IPS-18a (cell line): ENCODE data around the gene GDAP1L1.
A peak's percentile ranks its signal among the peaks of the same experiment; 100 is the strongest.
"Not testable (repeated sequence)": the region's sequence is repeated elsewhere in the genome, so short reads cannot be mapped to it uniquely, and the experiment has no call there.

Experiments
- H3K27ac ChIP-seq: one replicate; pipeline ENCODE4 v1.5.1; 2013; ENCODE audit warnings: low read length
- H3K27me3 ChIP-seq: one replicate; pipeline ENCODE4 v1.6.1; 2013; ENCODE audit warnings: mild to moderate bottlenecking, low read length; ENCODE audit not compliant: control insufficient read depth, insufficient read depth
- H3K36me3 ChIP-seq: one replicate; pipeline ENCODE4 v1.6.1; 2013; ENCODE audit warnings: low read depth, low read length; ENCODE audit not compliant: control insufficient read depth
- H3K4me1 ChIP-seq: one replicate; pipeline ENCODE4 v1.6.1; 2013; ENCODE audit warnings: low read depth, low read length; ENCODE audit not compliant: control insufficient read depth
- H3K4me3 ChIP-seq: one replicate; pipeline ENCODE4 v1.5.1; 2013; ENCODE audit warnings: low read length
- H3K9ac ChIP-seq: one replicate; pipeline ENCODE4 v1.6.1; 2013; ENCODE audit warnings: mild to moderate bottlenecking, low read length, moderate library complexity
- H3K9me3 ChIP-seq: one replicate; pipeline ENCODE4 v1.6.1; 2013; ENCODE audit warnings: low read depth, low read length; ENCODE audit not compliant: control insufficient read depth

GDAP1L1 gene

GRCh38 chr20:44319839-44320422 is 72.8 kb downstream of the GDAP1L1 start:
- H3K4me1 ChIP-seq, result peaks cover 8% of the 10 kb centered on the region
- no peak overlapping the region for H3K4me3 ChIP-seq
- no peak overlapping the region for H3K27ac ChIP-seq
- H3K9me3 ChIP-seq, result no peaks in the 10 kb centered on the region
- no peaks in the 10 kb centered on the region for H3K36me3 ChIP-seq
- H3K9ac ChIP-seq, result no peak overlapping the region
- H3K27me3 ChIP-seq, result no peaks in the 10 kb centered on the region

DNA sequence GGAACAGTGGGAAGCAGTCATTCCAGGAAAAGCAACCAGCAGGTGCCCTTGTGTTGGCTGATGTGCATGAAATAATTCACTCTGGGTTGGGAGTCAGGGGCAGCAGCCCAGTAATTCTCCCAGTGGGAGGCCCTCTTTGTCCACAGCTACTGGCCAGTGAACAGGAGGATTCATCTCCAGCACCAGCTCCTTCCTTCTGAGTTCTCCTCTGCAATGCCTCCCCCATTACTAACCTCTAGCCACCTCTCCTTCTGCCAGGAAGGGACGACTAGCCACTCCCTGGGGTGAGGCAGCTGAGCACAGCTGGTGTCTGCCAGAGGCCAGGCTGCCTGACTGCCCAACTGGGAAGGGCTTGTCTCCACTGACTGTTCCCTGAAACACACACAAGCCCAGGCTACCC is 77.2 kb downstream of the GDAP1L1 start:
- no peak overlapping the region for H3K4me3 ChIP-seq
- H3K9me3 ChIP-seq, result no peaks in the 10 kb centered on the region
- H3K27ac ChIP-seq, result no peak overlapping the region
- no peaks in the 10 kb centered on the region for H3K27me3 ChIP-seq
- no peaks in the 10 kb centered on the region for H3K36me3 ChIP-seq
- H3K4me1 ChIP-seq, result peaks cover 8% of the 10 kb centered on the region
- no peak overlapping the region for H3K9ac ChIP-seq

DNA sequence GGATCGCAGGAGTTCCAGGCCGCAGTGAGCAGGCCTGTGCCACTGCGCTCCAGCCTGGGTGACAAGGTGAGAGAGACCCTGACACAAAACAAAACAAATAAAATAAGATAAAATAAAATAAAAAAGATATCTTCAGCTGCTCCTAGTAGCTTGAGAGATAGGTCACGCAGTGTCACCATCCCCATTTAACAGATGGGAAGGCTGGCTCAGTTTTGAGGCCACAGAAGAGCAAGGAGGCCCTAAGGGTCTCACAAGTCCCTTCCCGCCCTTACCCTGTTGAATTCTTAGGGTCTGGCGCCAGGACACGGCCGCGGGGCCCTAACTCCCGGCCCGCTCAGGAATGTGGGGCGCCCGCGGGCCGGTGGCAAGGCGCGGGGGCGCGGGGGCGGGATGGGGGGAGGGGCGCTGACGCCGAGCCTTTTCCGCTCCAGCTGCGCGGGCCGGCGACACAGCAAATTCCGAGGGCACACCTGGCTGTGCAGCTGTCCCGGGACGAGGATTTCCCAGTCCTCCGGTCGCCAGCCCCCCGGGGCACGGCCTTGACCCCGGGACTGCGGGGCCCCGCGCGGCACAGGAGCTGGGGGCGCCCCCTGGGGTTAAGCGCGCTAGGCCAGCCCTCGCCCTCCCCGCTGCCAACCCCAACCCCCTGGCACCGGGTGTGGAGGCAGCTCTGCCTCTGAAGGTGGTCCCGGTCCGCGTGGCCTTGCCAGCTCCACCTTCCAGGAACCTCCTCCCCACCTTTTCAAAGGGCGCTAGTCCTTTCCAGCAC is 79.5 kb downstream of the GDAP1L1 start:
- no peaks in the 10 kb centered on the region for H3K27me3 ChIP-seq
- H3K4me3 ChIP-seq, result peak overlapping the region; percentile 21
- H3K4me1 ChIP-seq, result peaks cover 8% of the 10 kb centered on the region
- H3K9me3 ChIP-seq, result no peaks in the 10 kb centered on the region
- H3K36me3 ChIP-seq, result no peaks in the 10 kb centered on the region
- no peak overlapping the region for H3K9ac ChIP-seq
- H3K27ac ChIP-seq, result no peak overlapping the region

DNA sequence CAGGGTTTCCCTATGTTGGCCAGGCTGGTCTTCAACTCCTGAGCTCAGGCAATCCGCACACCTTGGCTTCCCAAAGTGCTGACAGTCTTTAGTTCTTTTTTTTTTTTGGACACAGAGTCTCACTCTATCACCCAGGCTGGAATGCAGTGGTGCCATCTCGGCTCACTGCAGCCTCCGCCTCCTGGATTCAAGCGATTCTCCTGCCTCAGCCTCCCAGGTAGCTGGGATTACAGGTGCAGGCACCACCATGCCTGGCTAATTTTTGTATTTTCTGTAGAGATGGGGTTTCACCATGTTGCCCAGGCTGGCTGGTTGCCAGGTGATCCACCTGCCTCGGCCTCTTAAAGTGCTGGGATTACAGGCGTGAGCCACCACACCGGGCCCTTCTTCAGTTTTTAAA is 80.6 kb downstream of the GDAP1L1 start:
- H3K9ac ChIP-seq, H3K36me3 ChIP-seq, H3K9me3 ChIP-seq, H3K27ac ChIP-seq, H3K4me1 ChIP-seq, H3K27me3 ChIP-seq, H3K4me3 ChIP-seq: not testable (repeated sequence)

- H3K4me1 ChIP-seq, result peaks cover 8% of the 10 kb centered on the region
- H3K27me3 ChIP-seq, result no peaks in the 10 kb centered on the region
- no peak overlapping the region for H3K4me3 ChIP-seq
- H3K27ac ChIP-seq, result no peak overlapping the region
- H3K36me3 ChIP-seq, result no peaks in the 10 kb centered on the region
- H3K9me3 ChIP-seq, result no peaks in the 10 kb centered on the region
- no peak overlapping the region for H3K9ac ChIP-seq
Measured at GRCh38 chr20:44328428-44328827, 81.3 kb downstream of the GDAP1L1 start.
